ENCODE data around the gene KCNQ1.

- TF ChIP-seq GATA2 (IDR thresholded peaks at IDR 0.05; ENCODE audit: low read depth, low read length) (no peak), GATA3 (IDR thresholded peaks at IDR 0.05; ENCODE audit: low read depth, low read length) (no peak)
These were observed 104.3 kb downstream of the KCNQ1 start for GRCh38 chr11:2549080-2549479.
